ENCODE data around the gene SH3GL1.

DNA sequence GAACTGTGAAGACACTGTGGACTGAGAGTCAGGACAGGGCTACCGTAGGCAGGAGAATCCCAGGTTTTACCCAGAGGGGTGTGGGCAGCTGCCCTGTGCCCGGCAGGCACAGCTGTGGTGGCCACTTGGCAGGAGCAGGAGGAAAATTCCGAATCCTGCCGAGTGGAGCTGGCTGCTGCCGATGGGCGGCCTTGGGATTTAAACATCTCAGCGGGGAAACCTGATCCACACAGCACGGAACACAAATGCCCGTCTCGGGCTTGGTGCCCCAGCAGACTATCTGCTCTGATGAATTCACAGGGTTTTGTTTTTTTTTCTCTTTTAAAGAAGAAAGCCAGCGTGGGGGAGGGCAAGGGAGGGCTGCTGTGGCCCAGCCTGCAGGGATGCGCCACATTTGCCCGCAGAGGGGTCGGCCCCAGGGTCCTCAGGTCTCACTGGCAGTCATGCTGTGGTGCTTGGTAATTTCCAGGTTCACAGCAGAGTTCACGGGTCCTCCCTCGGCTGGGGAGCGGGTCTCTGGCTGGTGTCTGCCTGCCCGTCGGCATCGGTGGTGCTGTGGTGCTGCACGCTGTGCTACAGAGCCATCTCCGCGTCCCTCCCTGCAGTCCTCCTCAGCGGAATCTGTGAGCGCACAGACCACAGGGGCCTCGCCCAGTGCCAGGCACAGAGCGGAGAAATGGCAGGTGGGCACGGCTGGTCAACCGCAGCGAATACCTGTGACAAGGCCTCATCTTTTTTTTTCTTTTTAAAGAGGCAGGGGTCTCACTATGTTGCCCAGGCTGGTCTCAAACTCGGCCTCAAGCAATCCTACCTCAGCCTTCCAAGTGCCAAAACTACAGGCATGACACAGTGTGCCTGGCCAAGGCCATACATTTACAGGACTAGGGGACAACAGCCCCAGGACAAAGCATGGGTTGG is 28.8 kb downstream of the SH3GL1 start:
- TF ChIP-seq, protein P1, sequence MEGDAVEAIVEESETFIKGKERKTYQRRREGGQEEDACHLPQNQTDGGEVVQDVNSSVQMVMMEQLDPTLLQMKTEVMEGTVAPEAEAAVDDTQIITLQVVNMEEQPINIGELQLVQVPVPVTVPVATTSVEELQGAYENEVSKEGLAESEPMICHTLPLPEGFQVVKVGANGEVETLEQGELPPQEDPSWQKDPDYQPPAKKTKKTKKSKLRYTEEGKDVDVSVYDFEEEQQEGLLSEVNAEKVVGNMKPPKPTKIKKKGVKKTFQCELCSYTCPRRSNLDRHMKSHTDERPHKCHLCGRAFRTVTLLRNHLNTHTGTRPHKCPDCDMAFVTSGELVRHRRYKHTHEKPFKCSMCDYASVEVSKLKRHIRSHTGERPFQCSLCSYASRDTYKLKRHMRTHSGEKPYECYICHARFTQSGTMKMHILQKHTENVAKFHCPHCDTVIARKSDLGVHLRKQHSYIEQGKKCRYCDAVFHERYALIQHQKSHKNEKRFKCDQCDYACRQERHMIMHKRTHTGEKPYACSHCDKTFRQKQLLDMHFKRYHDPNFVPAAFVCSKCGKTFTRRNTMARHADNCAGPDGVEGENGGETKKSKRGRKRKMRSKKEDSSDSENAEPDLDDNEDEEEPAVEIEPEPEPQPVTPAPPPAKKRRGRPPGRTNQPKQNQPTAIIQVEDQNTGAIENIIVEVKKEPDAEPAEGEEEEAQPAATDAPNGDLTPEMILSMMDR (IDR thresholded peaks at IDR 0.05) = no peak
- no peak for TF ChIP-seq POLR2AphosphoS5 (IDR thresholded peaks at IDR 0.05)

Measured in prostate gland (tissue), 2 donors.